ENCODE data around the gene PSMB11.
"Not testable (repeated sequence)": the region's sequence is repeated elsewhere in the genome, so short reads cannot be mapped to it uniquely, and the experiment has no call there.

The PSMB11 gene

GRCh38 chr14:23042162-23042965 lies at the start of gene PSMB11:
Gene PSMB11 (plus strand): TSS chr14:23042212. CDS start chr14:23042226, 14 bp downstream.
- no peak for DNase-seq

- no peak for DNase-seq
These were observed 48.5 kb upstream of the PSMB11 start for GRCh38 chr14:22993517-22993916.

- peak in 1 of 2 experiments; percentile 6 for DNase-seq
These were observed 47.2 kb upstream of the PSMB11 start for GRCh38 chr14:22994762-22995275.

- no peak for DNase-seq
These were observed 46.0 kb upstream of the PSMB11 start for GRCh38 chr14:22995889-22996625.

GRCh38 chr14:22996768-22997654 lies 45.0 kb upstream of the PSMB11 start:
- no peak for DNase-seq

- no peak for DNase-seq
These were observed 44.2 kb upstream of the PSMB11 start for GRCh38 chr14:22997676-22998323.

- DNase-seq = no peak
These were observed 43.5 kb upstream of the PSMB11 start for GRCh38 chr14:22998329-22999012.

- DNase-seq = no peak
These were observed 41.2 kb upstream of the PSMB11 start for GRCh38 chr14:23000860-23001259.

- DNase-seq = no peak
These were observed 39.4 kb upstream of the PSMB11 start for GRCh38 chr14:23002592-23002991.

- DNase-seq = not testable (repeated sequence)
These were observed 37.7 kb upstream of the PSMB11 start for GRCh38 chr14:23004274-23004673.

- no peak for DNase-seq
These were observed 36.4 kb upstream of the PSMB11 start for GRCh38 chr14:23005451-23006187.

GRCh38 chr14:23006188-23006534 lies 35.9 kb upstream of the PSMB11 start:
- DNase-seq = no peak

- DNase-seq = peak; percentile 98 to 99
These were observed 35.2 kb upstream of the PSMB11 start for GRCh38 chr14:23006544-23007419.

- peak in 1 of 2 experiments; percentile 1 for DNase-seq
These were observed 33.2 kb upstream of the PSMB11 start for GRCh38 chr14:23008831-23009230.

- DNase-seq = no peak
These were observed 32.5 kb upstream of the PSMB11 start for GRCh38 chr14:23009483-23009938.

GRCh38 chr14:23009939-23010726 lies 31.9 kb upstream of the PSMB11 start, which contains the start of gene C14orf93:
Gene C14orf93 (minus strand): TSS chr14:23010143. CDS start chr14:22999023, 11,120 bp downstream.
- DNase-seq = peak; percentile 59 to 89

GRCh38 chr14:23013054-23013748 lies 28.8 kb upstream of the PSMB11 start:
- no peak for DNase-seq

- DNase-seq = not testable (repeated sequence)
These were observed 28.3 kb upstream of the PSMB11 start for GRCh38 chr14:23013749-23014054.
